Measurements from ENCODE around the gene BUD13. TPM values are rescaled to one million over a fixed set of nuclear protein-coding genes. Genes with fewer than 3 reads are reported as not detected.
"Not testable (repeated sequence)": the region's sequence is repeated elsewhere in the genome, so short reads cannot be mapped to it uniquely, and the experiment has no call there.

The BUD13 gene
- polyA plus RNA-seq, 1 donor (not counting 4 experiments of a cell fraction or from before 2014, with no cell fraction given): 12.6 TPM

DNA sequence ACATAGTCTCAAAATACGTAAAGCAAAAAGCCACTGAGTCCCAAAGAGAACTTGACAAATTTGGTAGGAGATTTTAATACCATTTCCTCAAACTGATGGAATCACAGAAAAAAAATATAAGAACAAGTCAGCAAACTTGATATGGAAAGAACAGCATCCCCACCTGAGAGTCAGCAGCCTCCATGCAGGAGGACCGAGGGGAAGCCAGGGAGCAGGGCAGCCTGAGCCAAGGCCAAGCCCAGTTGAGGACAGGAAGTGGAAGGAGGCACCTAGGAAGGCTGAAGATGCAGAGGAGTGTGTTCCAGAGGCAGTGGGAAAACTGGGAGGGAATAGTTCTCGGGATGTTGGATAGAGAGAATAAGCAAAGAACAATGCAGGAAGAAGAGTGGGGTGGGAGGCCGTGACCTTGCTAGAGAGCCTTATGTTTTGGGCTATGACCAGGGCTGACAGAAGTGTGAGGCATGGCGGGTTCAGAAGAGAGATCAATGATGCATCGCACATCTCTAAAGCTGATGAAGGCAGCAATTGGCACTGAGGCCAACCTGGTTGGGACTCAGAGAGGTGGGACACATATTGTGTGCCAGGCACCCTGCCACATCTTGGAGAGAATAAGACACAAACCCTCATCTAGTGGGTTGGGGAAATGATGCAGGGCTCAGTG, 34.9 kb upstream of the BUD13 start:
- H3K9me3 ChIP-seq (ENCODE audit: control insufficient read depth, low read depth, low read length): no peaks in the 10 kb centered on the region
- H3K27ac ChIP-seq (ENCODE audit: control insufficient read depth, insufficient read depth, low read length): no peak overlapping the region
- no peak overlapping the region for H3K4me3 ChIP-seq (ENCODE audit: control insufficient read depth in 2 of 3, extremely low read depth in 1 of 3, insufficient read depth in 2 of 3, low read depth in 1 of 3, low read length in 3 of 3)
- H3K36me3 ChIP-seq (ENCODE audit: control insufficient read depth in 2 of 2, extremely low read depth in 1 of 2, insufficient read depth in 2 of 2, low read length in 2 of 2): no peaks in the 10 kb centered on the region
- H3K9me1 ChIP-seq (ENCODE audit: control insufficient read depth, extremely low read depth, insufficient read depth, low read length): no peaks in the 10 kb centered on the region
- no peak overlapping the region for H2AFZ ChIP-seq (ENCODE audit: control insufficient read depth, low read length)
- H3K27me3 ChIP-seq (ENCODE audit: control insufficient read depth, extremely low read depth, insufficient read depth, low read length): no peaks in the 10 kb centered on the region
- no peak overlapping the region for H3K4me2 ChIP-seq (ENCODE audit: control insufficient read depth, extremely low read depth, insufficient read depth, low read depth, low read length)
- H3K4me1 ChIP-seq (ENCODE audit: control insufficient read depth, extremely low read depth, insufficient read depth, low read length): no peaks in the 10 kb centered on the region
- no peaks in the 10 kb centered on the region for H3K79me2 ChIP-seq (ENCODE audit: control insufficient read depth, insufficient read depth, low read length)
- no peak overlapping the region for H3K9ac ChIP-seq (ENCODE audit: control insufficient read depth, extremely low read depth, insufficient read depth, low read length)
- no peak for DNase-seq (ENCODE audit: low read depth, low spot score)
- TF ChIP-seq, protein P1, sequence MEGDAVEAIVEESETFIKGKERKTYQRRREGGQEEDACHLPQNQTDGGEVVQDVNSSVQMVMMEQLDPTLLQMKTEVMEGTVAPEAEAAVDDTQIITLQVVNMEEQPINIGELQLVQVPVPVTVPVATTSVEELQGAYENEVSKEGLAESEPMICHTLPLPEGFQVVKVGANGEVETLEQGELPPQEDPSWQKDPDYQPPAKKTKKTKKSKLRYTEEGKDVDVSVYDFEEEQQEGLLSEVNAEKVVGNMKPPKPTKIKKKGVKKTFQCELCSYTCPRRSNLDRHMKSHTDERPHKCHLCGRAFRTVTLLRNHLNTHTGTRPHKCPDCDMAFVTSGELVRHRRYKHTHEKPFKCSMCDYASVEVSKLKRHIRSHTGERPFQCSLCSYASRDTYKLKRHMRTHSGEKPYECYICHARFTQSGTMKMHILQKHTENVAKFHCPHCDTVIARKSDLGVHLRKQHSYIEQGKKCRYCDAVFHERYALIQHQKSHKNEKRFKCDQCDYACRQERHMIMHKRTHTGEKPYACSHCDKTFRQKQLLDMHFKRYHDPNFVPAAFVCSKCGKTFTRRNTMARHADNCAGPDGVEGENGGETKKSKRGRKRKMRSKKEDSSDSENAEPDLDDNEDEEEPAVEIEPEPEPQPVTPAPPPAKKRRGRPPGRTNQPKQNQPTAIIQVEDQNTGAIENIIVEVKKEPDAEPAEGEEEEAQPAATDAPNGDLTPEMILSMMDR (optimal IDR thresholded peaks at IDR 0.05 in 1 of 3, IDR thresholded peaks at IDR 0.05 in 1 of 3, conservative IDR thresholded peaks at IDR 0.05 in 1 of 3; ENCODE audit: extremely low read depth in 1 of 3, insufficient read depth in 2 of 3, low read length in 3 of 3): no peak
- TF ChIP-seq EZH2 (IDR thresholded peaks at IDR 0.05; ENCODE audit: low read length): no peak
- FAIRE-seq: no peak
- dilution Hi-C loops (cut with MboI; ENCODE audit: extremely low pct_ligation_motif_present, low sequenced_read_pairs): no loop called here
- H4K20me1 ChIP-seq (ENCODE audit: control insufficient read depth, extremely low read depth, insufficient read depth, low read length): no peaks in the 10 kb centered on the region

DNA sequence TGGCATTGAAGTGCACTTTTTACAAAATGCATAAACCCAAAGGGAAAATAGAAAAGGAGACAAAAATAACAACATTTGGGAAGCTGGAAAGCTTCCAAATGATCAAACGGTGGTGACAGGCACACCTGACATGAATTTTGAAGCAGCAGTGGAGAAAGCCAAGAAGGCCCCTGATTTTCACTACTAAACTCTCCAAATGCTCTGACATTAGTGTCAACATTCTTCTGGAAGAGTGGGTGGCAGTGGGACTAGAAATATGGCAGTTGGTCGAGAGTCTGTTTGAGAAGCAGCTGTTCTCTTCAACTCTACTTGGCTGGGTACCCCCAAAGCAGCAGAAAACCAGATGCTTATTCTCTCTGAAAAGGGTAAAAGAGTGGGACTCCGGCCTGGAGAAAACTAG, 31.2 kb upstream of the BUD13 start:
- no peaks in the 10 kb centered on the region for H3K79me2 ChIP-seq (ENCODE audit: control insufficient read depth, insufficient read depth, low read length)
- no peak for FAIRE-seq
- no peak overlapping the region for H3K27ac ChIP-seq (ENCODE audit: control insufficient read depth, insufficient read depth, low read length)
- no peaks in the 10 kb centered on the region for H4K20me1 ChIP-seq (ENCODE audit: control insufficient read depth, extremely low read depth, insufficient read depth, low read length)
- no peak for TF ChIP-seq EZH2 (IDR thresholded peaks at IDR 0.05; ENCODE audit: low read length)
- TF ChIP-seq, protein P1 (optimal IDR thresholded peaks at IDR 0.05 in 1 of 3, IDR thresholded peaks at IDR 0.05 in 1 of 3, conservative IDR thresholded peaks at IDR 0.05 in 1 of 3; ENCODE audit: extremely low read depth in 1 of 3, insufficient read depth in 2 of 3, low read length in 3 of 3): no peak
- no peak overlapping the region for H3K4me3 ChIP-seq (ENCODE audit: control insufficient read depth in 2 of 3, extremely low read depth in 1 of 3, insufficient read depth in 2 of 3, low read depth in 1 of 3, low read length in 3 of 3)
- no peak overlapping the region for H3K4me2 ChIP-seq (ENCODE audit: control insufficient read depth, extremely low read depth, insufficient read depth, low read depth, low read length)
- no peaks in the 10 kb centered on the region for H3K4me1 ChIP-seq (ENCODE audit: control insufficient read depth, extremely low read depth, insufficient read depth, low read length)
- no peak for DNase-seq (ENCODE audit: low read depth, low spot score)
- no peaks in the 10 kb centered on the region for H3K9me1 ChIP-seq (ENCODE audit: control insufficient read depth, extremely low read depth, insufficient read depth, low read length)
- no peaks in the 10 kb centered on the region for H3K36me3 ChIP-seq (ENCODE audit: control insufficient read depth in 2 of 2, extremely low read depth in 1 of 2, insufficient read depth in 2 of 2, low read length in 2 of 2)
- no peaks in the 10 kb centered on the region for H3K27me3 ChIP-seq (ENCODE audit: control insufficient read depth, extremely low read depth, insufficient read depth, low read length)
- dilution Hi-C loops (cut with MboI; ENCODE audit: extremely low pct_ligation_motif_present, low sequenced_read_pairs): no loop called here
- no peak overlapping the region for H2AFZ ChIP-seq (ENCODE audit: control insufficient read depth, low read length)
- H3K9ac ChIP-seq (ENCODE audit: control insufficient read depth, extremely low read depth, insufficient read depth, low read length): no peak overlapping the region
- no peaks in the 10 kb centered on the region for H3K9me3 ChIP-seq (ENCODE audit: control insufficient read depth, low read depth, low read length)

DNA sequence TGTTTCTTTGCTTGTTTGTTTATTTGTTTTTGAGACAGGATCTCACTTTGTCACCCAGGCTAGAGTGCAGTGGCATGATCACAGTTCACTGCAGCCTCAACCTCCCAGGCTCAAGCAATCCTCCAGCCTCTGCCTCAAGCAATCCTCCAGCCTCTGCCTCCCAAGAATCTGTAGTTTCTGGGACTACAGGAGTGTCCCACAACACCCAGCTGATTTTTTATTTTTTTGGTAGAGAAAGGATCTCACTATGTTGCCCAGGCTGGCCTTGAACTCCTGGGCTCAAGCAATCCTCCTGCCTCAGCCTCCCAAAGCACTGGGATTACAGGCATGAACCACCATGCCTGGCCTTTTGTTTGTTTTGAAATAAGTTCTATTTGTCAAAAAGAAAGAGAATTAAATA, 28.9 kb upstream of the BUD13 start:
- H3K27ac ChIP-seq (ENCODE audit: control insufficient read depth, insufficient read depth, low read length); dilution Hi-C loops (cut with MboI; ENCODE audit: extremely low pct_ligation_motif_present, low sequenced_read_pairs); FAIRE-seq; H3K4me3 ChIP-seq (ENCODE audit: control insufficient read depth in 2 of 3, extremely low read depth in 1 of 3, insufficient read depth in 2 of 3, low read depth in 1 of 3, low read length in 3 of 3); DNase-seq (ENCODE audit: low read depth, low spot score); H3K9me3 ChIP-seq (ENCODE audit: control insufficient read depth, low read depth, low read length); H3K9me1 ChIP-seq (ENCODE audit: control insufficient read depth, extremely low read depth, insufficient read depth, low read length); H3K36me3 ChIP-seq (ENCODE audit: control insufficient read depth in 2 of 2, extremely low read depth in 1 of 2, insufficient read depth in 2 of 2, low read length in 2 of 2); H4K20me1 ChIP-seq (ENCODE audit: control insufficient read depth, extremely low read depth, insufficient read depth, low read length); H3K9ac ChIP-seq (ENCODE audit: control insufficient read depth, extremely low read depth, insufficient read depth, low read length); H3K4me1 ChIP-seq (ENCODE audit: control insufficient read depth, extremely low read depth, insufficient read depth, low read length); H3K79me2 ChIP-seq (ENCODE audit: control insufficient read depth, insufficient read depth, low read length); H2AFZ ChIP-seq (ENCODE audit: control insufficient read depth, low read length); H3K27me3 ChIP-seq (ENCODE audit: control insufficient read depth, extremely low read depth, insufficient read depth, low read length); H3K4me2 ChIP-seq (ENCODE audit: control insufficient read depth, extremely low read depth, insufficient read depth, low read depth, low read length): not testable (repeated sequence)
